GM12878 (cell line): ENCODE measurements around the gene GMPPB.

Experiments
- CTCF ChIP-seq, 3 experiments: IDR thresholded peaks in 2 of 3; conservative IDR thresholded peaks in 1 of 3; 2 replicates each; pipeline ENCODE4 v1.5.1; 2011; ENCODE audit warnings: low read depth in 3 of 3, low read length in 3 of 3, mild to moderate bottlenecking in 3 of 3, control low read depth in 2 of 3, moderate library complexity in 2 of 3, inconsistent platforms in 1 of 3, mixed read lengths in 1 of 3; ENCODE audit not compliant: control insufficient read depth in 2 of 3, insufficient read depth in 1 of 3; ENCODE audit errors: extremely low read depth in 1 of 3
- SMC3 ChIP-seq: IDR thresholded peaks from 2 replicates; pipeline ENCODE4 v1.6.1; 2011; ENCODE audit warnings: low read length, improper control_type of control experiment, borderline replicate concordance

- TF ChIP-seq CTCF (IDR thresholded peaks at IDR 0.05 in 2 of 3, conservative IDR thresholded peaks at IDR 0.05 in 1 of 3; ENCODE audit: control insufficient read depth in 2 of 3, extremely low read depth in 1 of 3, insufficient read depth in 1 of 3, low read depth in 3 of 3, low read length in 3 of 3), result no peak
- TF ChIP-seq SMC3, result no peak
Observed at GRCh38 chr3:49705390-49705960, 18.3 kb downstream of the GMPPB start.
